ENCODE results near the gene PLXNA2. TPM values are rescaled to one million over a fixed set of nuclear protein-coding genes. Genes with fewer than 3 reads are reported as not detected.

PLXNA2 gene
- total RNA-seq, 2 experiments from 2014 or later, result 0.04 TPM; not detected in 1

GRCh38 chr1:208276757-208277435, 32.7 kb upstream of the PLXNA2 start:
- peaks cover 18% of the 10 kb centered on the region for H3K27me3 Mint-ChIP-seq
- no peak for ATAC-seq
- H3K4me3 Mint-ChIP-seq, result no peak overlapping the region
- H3K27ac Mint-ChIP-seq, result no peak overlapping the region
- H3K4me1 Mint-ChIP-seq, result no peaks in the 10 kb centered on the region
- H3K36me3 Mint-ChIP-seq (ENCODE audit: low read depth), result no peaks in the 10 kb centered on the region
- ChIA-PET POLR2A (no interaction called here), CTCF (no interaction called here)
- no peak for DNase-seq
- H3K9me3 Mint-ChIP-seq (ENCODE audit: low read depth), result no peaks in the 10 kb centered on the region
- intact Hi-C loops (cut with DNase I, micrococcal nuclease), result no loop called here

- intact Hi-C loops (cut with DNase I, micrococcal nuclease), result no loop called here
- ChIA-PET POLR2A (no interaction called here), CTCF (no interaction called here)
- H3K4me1 Mint-ChIP-seq, result no peaks in the 10 kb centered on the region
- no peak overlapping the region for H3K27ac Mint-ChIP-seq
- DNase-seq, result no peak
- ATAC-seq, result no peak
- peaks cover 21% of the 10 kb centered on the region for H3K27me3 Mint-ChIP-seq
- no peaks in the 10 kb centered on the region for H3K36me3 Mint-ChIP-seq (ENCODE audit: low read depth)
- H3K4me3 Mint-ChIP-seq, result no peak overlapping the region
- H3K9me3 Mint-ChIP-seq (ENCODE audit: low read depth), result no peaks in the 10 kb centered on the region
Observed at GRCh38 chr1:208275083-208275482, 30.9 kb upstream of the PLXNA2 start.

DNA sequence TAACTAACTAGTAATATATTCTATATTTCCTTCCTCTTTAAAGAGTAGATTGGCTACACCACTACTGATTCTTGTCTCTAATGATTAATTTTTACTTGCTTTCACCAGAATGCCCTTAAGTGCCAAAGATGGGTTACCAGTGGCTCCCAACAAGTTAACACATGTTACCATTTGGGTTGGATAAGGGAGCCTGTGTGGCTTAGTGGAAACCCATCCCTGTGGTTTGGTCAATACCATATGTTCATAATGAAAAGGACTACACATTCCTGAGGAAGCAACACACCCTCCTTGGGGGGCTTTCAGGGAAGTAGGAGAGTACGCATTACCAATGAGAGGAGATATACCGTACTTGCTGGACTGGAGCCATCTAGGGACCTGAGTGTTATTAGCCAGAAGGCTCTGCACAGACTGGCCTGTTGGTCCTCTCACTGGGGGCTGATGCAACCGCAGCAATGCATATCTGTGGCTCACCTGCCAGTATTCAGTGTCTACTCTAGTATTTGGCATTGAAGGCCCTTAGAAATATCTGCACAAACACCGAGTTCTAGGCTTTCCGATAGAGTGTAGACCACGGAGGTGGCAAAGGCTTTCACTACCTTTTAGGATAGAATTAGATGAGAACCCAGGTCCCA, 29.3 kb upstream of the PLXNA2 start:
- peaks cover 28% of the 10 kb centered on the region for H3K27me3 Mint-ChIP-seq

GRCh38 chr1:208272713-208273112, 28.5 kb upstream of the PLXNA2 start:
- no peak for ATAC-seq
- POLR2A ChIA-PET, result no interaction called here
- CTCF ChIA-PET, result no interaction called here
- H3K36me3 Mint-ChIP-seq (ENCODE audit: low read depth), result no peaks in the 10 kb centered on the region
- no peak overlapping the region for H3K27ac Mint-ChIP-seq
- H3K27me3 Mint-ChIP-seq, result peaks cover 36% of the 10 kb centered on the region
- H3K9me3 Mint-ChIP-seq (ENCODE audit: low read depth), result no peaks in the 10 kb centered on the region
- no peaks in the 10 kb centered on the region for H3K4me1 Mint-ChIP-seq
- intact Hi-C loops (cut with DNase I, micrococcal nuclease), result no loop called here
- DNase-seq, result no peak
- H3K4me3 Mint-ChIP-seq, result no peak overlapping the region

More for the DNA sequence above, 29.3 kb upstream of the PLXNA2 start:
- Mint-ChIP-seq H3K4me3 (no peak overlapping the region), H3K4me1 (no peaks in the 10 kb centered on the region), H3K27ac (no peak overlapping the region), H3K9me3 (ENCODE audit: low read depth) (no peaks in the 10 kb centered on the region), H3K36me3 (ENCODE audit: low read depth) (no peaks in the 10 kb centered on the region)
- ChIA-PET POLR2A (no interaction called here), CTCF (no interaction called here)
- intact Hi-C loops (cut with DNase I, micrococcal nuclease), result no loop called here
- ATAC-seq (no peak), DNase-seq (no peak)

GRCh38 chr1:208272311-208272710, 28.1 kb upstream of the PLXNA2 start:
- ATAC-seq (no peak), DNase-seq (no peak)
- ChIA-PET POLR2A (no interaction called here), CTCF (no interaction called here)
- no peak overlapping the region for H3K4me3 Mint-ChIP-seq
- peaks cover 36% of the 10 kb centered on the region for H3K27me3 Mint-ChIP-seq
- H3K4me1 Mint-ChIP-seq, result no peaks in the 10 kb centered on the region
- no peaks in the 10 kb centered on the region for H3K36me3 Mint-ChIP-seq (ENCODE audit: low read depth)
- no peak overlapping the region for H3K27ac Mint-ChIP-seq
- intact Hi-C loops (cut with DNase I, micrococcal nuclease), result no loop called here
- H3K9me3 Mint-ChIP-seq (ENCODE audit: low read depth), result no peaks in the 10 kb centered on the region

- H3K4me1 Mint-ChIP-seq, result no peaks in the 10 kb centered on the region
- H3K27me3 Mint-ChIP-seq, result peaks cover 36% of the 10 kb centered on the region
- ATAC-seq (no peak), DNase-seq (no peak)
- intact Hi-C loops (cut with DNase I, micrococcal nuclease), result no loop called here
- ChIA-PET POLR2A (no interaction called here), CTCF (no interaction called here)
- H3K36me3 Mint-ChIP-seq (ENCODE audit: low read depth), result no peaks in the 10 kb centered on the region
- no peak overlapping the region for H3K4me3 Mint-ChIP-seq
- H3K9me3 Mint-ChIP-seq (ENCODE audit: low read depth), result no peaks in the 10 kb centered on the region
- H3K27ac Mint-ChIP-seq, result no peak overlapping the region
Observed at GRCh38 chr1:208271236-208271635, 27.1 kb upstream of the PLXNA2 start.

GRCh38 chr1:208270651-208271141, 26.5 kb upstream of the PLXNA2 start:
- Mint-ChIP-seq H3K9me3 (ENCODE audit: low read depth) (no peaks in the 10 kb centered on the region), H3K4me1 (no peaks in the 10 kb centered on the region), H3K27me3 (peaks cover 36% of the 10 kb centered on the region), H3K36me3 (ENCODE audit: low read depth) (no peaks in the 10 kb centered on the region), H3K27ac (no peak overlapping the region), H3K4me3 (no peak overlapping the region)
- ATAC-seq (no peak), DNase-seq (no peak)
- ChIA-PET CTCF (no interaction called here), POLR2A (no interaction called here)
- intact Hi-C loops (cut with DNase I, micrococcal nuclease), result no loop called here

DNA sequence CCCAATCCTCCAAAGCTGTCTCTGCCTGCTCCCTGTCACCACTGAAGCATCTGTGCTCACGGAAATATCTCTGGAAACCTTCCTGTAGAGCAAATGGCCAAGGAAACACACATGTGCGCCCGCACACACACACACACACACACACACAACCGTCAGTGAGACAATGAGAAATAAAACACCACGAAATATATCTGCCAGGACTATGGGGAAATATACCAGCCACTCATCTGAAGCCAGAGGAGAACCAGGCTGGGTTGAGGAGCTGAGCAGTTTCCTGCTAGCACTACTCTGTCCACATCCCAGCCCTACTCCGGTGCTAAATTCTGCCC, 25.1 kb upstream of the PLXNA2 start:
- Mint-ChIP-seq H3K4me1 (no peaks in the 10 kb centered on the region), H3K9me3 (ENCODE audit: low read depth) (no peaks in the 10 kb centered on the region), H3K27me3 (peaks cover 33% of the 10 kb centered on the region), H3K36me3 (ENCODE audit: low read depth) (no peaks in the 10 kb centered on the region), H3K27ac (no peak overlapping the region), H3K4me3 (no peak overlapping the region)
- ATAC-seq, result no peak
- ChIA-PET CTCF (no interaction called here), POLR2A (no interaction called here)
- intact Hi-C loops (cut with DNase I, micrococcal nuclease), result no loop called here
- DNase-seq, result no peak

GRCh38 chr1:208268541-208269337, 24.6 kb upstream of the PLXNA2 start:
- DNase-seq, result no peak
- POLR2A ChIA-PET, result no interaction called here
- Mint-ChIP-seq H3K27me3 (peaks cover 32% of the 10 kb centered on the region), H3K36me3 (ENCODE audit: low read depth) (no peaks in the 10 kb centered on the region), H3K9me3 (ENCODE audit: low read depth) (no peaks in the 10 kb centered on the region), H3K4me1 (no peaks in the 10 kb centered on the region), H3K4me3 (no peak overlapping the region), H3K27ac (no peak overlapping the region)
- CTCF ChIA-PET, result no interaction called here
- intact Hi-C loops (cut with DNase I, micrococcal nuclease), result no loop called here
- ATAC-seq, result no peak

DNA sequence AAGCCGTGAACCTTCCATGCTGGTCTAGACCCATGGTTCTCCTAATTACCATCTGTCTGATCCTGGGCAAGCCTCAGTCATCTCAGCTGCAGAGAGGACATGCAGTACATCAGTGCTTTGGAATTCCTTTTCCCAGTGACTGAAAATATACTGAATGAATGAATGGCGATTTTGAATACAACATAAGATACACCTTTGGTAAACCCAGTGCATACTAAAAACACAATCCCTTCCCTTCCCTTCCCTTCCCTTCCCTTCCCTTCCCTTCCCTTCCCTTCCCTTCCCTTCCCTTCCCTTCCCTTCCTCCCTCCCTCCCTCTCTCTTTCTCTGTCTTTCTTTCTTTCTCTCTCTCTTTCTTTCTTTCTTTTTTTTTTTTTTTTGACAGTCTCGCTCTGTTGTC, 21.3 kb upstream of the PLXNA2 start:
- peaks cover 30% of the 10 kb centered on the region for H3K27me3 Mint-ChIP-seq
- POLR2A ChIA-PET, result interaction anchor here (0.7 kb wide), 1 partner anchor 270 kb away, joined by 3 read pairs; no protein-coding TSS in a partner anchor
- CTCF ChIA-PET, result no interaction called here

GRCh38 chr1:208265122-208265469, 20.9 kb upstream of the PLXNA2 start:
- CTCF ChIA-PET, result no interaction called here

More for the DNA sequence above, 21.3 kb upstream of the PLXNA2 start:
- Mint-ChIP-seq H3K36me3 (ENCODE audit: low read depth) (no peaks in the 10 kb centered on the region), H3K27ac (no peak overlapping the region), H3K9me3 (ENCODE audit: low read depth) (no peaks in the 10 kb centered on the region), H3K4me3 (no peak overlapping the region), H3K4me1 (no peaks in the 10 kb centered on the region)
- ATAC-seq (no peak), DNase-seq (no peak)
- intact Hi-C loops (cut with DNase I, micrococcal nuclease), result no loop called here

More at GRCh38 chr1:208265122-208265469, 20.9 kb upstream of the PLXNA2 start:
- no peaks in the 10 kb centered on the region for H3K36me3 Mint-ChIP-seq (ENCODE audit: low read depth)
- H3K9me3 Mint-ChIP-seq (ENCODE audit: low read depth), result no peaks in the 10 kb centered on the region
- ATAC-seq (no peak), DNase-seq (no peak)
- intact Hi-C loops (cut with DNase I, micrococcal nuclease), result no loop called here
- POLR2A ChIA-PET, result interaction anchor here (0.7 kb wide), 1 partner anchor 269 kb away, joined by 3 read pairs; no protein-coding TSS in a partner anchor
- no peak overlapping the region for H3K27ac Mint-ChIP-seq
- H3K27me3 Mint-ChIP-seq, result peaks cover 28% of the 10 kb centered on the region
- no peak overlapping the region for H3K4me3 Mint-ChIP-seq
- H3K4me1 Mint-ChIP-seq, result no peaks in the 10 kb centered on the region
